ENCODE data around the gene ERAP2.

- TF ChIP-seq CTCF (IDR thresholded peaks at IDR 0.05) (no peak), POLR2A (IDR thresholded peaks at IDR 0.05) (no peak)
Measured at GRCh38 chr5:96963267-96963666, 87.0 kb downstream of the ERAP2 start.
